K562 (cell line): Measurements from ENCODE around the gene KIF19. TPM values are rescaled to one million over a fixed set of nuclear protein-coding genes. Genes with fewer than 3 reads are reported as not detected.

ENCODE experiments used
- ATAC-seq: fragments of 200-7000 bp; cut with Tn5 transposase; 3 replicates; pipeline ENCODE4 v1.9.1; 2020; ENCODE audit warnings: moderate library complexity
- BruUV-seq: library from RNA; stranded (reverse); fragments of 400-500 nt; replicated peaks from 2 replicates; lab custom pipeline; 2021; lab: Mats Ljungman, UMichigan
- CTCF ChIA-PET: fragments of 300-600 bp; formaldehyde crosslinking; extraction: SDS; loops from one replicate; lab custom pipeline; 2021; ENCODE audit warnings: low intra/inter-chr PET ratio; lab: Yijun Ruan, JAX
- POLR2A ChIA-PET: fragments of 300-600, 350-650 bp; sonication (Branson Sonifier 250); formaldehyde crosslinking; extraction: SDS; loops from one replicate; lab custom pipeline; 2021; ENCODE audit warnings: antibody characterized with exemption, inconsistent platforms; lab: Yijun Ruan, JAX
- DNase-seq, 4 experiments: peaks; one replicate each; pipeline versions ENCODE4 v3.0.0 to v3.0.0-alpha.2; 2011 to 2018; ENCODE audit warnings: low spot score in 3 of 4, mixed read lengths in 3 of 4; ENCODE audit errors: extremely low read depth in 1 of 4
- FAIRE-seq: peaks from 2 replicates; lab custom pipeline; 2011; peaks lifted over from hg19 to GRCh38; lab: Jason Lieb, UNC
- H2AFZ ChIP-seq: 2 replicates; pipeline ENCODE4 v1.6.0; 2011; ENCODE audit warnings: low read depth, low read length, control low read depth, inconsistent platforms
- H3K27ac ChIP-seq: fragments of 200-600 bp; 3 replicates; pipeline ENCODE4 v1.8.0; 2011; ENCODE audit warnings: low read depth, mild to moderate bottlenecking, control low read depth, inconsistent platforms, low read length, moderate library complexity, mixed read lengths; ENCODE audit errors: extremely low read depth
- H3K27me3 ChIP-seq, 2 experiments: fragments of 300-600 bp in 1 of 2; 2 replicates in 1 of 2; 3 replicates in 1 of 2; pipeline versions ENCODE4 v1.6.0 to v1.8.0; 2011; ENCODE audit warnings: inconsistent platforms in 2 of 2, low read length in 2 of 2, mild to moderate bottlenecking in 1 of 2, mixed read lengths in 1 of 2, moderate library complexity in 1 of 2; ENCODE audit not compliant: control insufficient read depth in 2 of 2, insufficient read depth in 2 of 2
- H3K36me3 ChIP-seq: fragments of 300-600 bp; 3 replicates; pipeline ENCODE4 v1.8.0; 2011; ENCODE audit warnings: mild to moderate bottlenecking, low read length, inconsistent platforms; ENCODE audit not compliant: control insufficient read depth, insufficient read depth
- H3K4me1 ChIP-seq, 2 experiments: fragments of 200-600 bp in 1 of 2; replicated peaks in 1 of 2; 2 replicates in 1 of 2; 3 replicates in 1 of 2; pipeline versions ENCODE4 v1.5.1 to v1.8.0; 2011; ENCODE audit warnings: inconsistent platforms in 2 of 2, low read length in 2 of 2, mild to moderate bottlenecking in 1 of 2, mixed read lengths in 1 of 2, moderate library complexity in 1 of 2; ENCODE audit not compliant: control insufficient read depth in 2 of 2, insufficient read depth in 2 of 2
- H3K4me2 ChIP-seq: 2 replicates; pipeline ENCODE4 v1.6.1; 2011; ENCODE audit warnings: low read length, control low read depth, inconsistent platforms, mixed read lengths; ENCODE audit not compliant: insufficient read depth
- H3K4me3 ChIP-seq: fragments of 200-600 bp; sonication (generic), shearing (Covaris generic); 2 replicates; pipeline ENCODE4 v1.5.1; 2016; ENCODE audit warnings: control low read depth, inconsistent platforms
- H3K79me2 ChIP-seq: fragments of 200-600 bp; 3 replicates; pipeline ENCODE4 v1.8.0; 2011; ENCODE audit warnings: low read length, inconsistent platforms; ENCODE audit not compliant: control insufficient read depth, insufficient read depth
- H3K9ac ChIP-seq, 2 experiments: 2 replicates each; pipeline versions ENCODE4 v1.6.0 to v1.6.1; 2011; ENCODE audit warnings: low read depth in 2 of 2, low read length in 2 of 2, control low read depth in 1 of 2, inconsistent platforms in 1 of 2, mild to moderate bottlenecking in 1 of 2, mixed read lengths in 1 of 2; ENCODE audit not compliant: insufficient read depth in 1 of 2
- H3K9me1 ChIP-seq: one replicate; pipeline ENCODE4 v1.6.0; 2011; ENCODE audit warnings: inconsistent platforms, mild to moderate bottlenecking, low read length, moderate library complexity; ENCODE audit not compliant: control insufficient read depth, insufficient read depth
- H3K9me3 ChIP-seq: replicated peaks from 2 replicates; pipeline ENCODE4 v1.5.1; 2011; ENCODE audit warnings: low read depth, low read length, inconsistent platforms; ENCODE audit not compliant: control insufficient read depth, insufficient read depth
- H4K20me1 ChIP-seq: replicated peaks from 2 replicates; pipeline ENCODE4 v1.6.1; 2011; ENCODE audit warnings: low read length, inconsistent platforms, mixed read lengths; ENCODE audit not compliant: control insufficient read depth, insufficient read depth
- BCOR ChIP-seq: fragments of 450-650 bp; IDR thresholded peaks from 2 replicates; pipeline ENCODE4 v1.6.1; 2016
- MGA ChIP-seq: fragments of 450-650 bp; IDR thresholded peaks from 2 replicates; pipeline ENCODE4 v1.6.1; 2016; ENCODE audit warnings: mild to moderate bottlenecking, moderate library complexity
- PML ChIP-seq: IDR thresholded peaks from 2 replicates; pipeline ENCODE4 v1.6.1; 2012; ENCODE audit warnings: low read length, inconsistent platforms
- RCOR1 ChIP-seq, 2 experiments: IDR thresholded peaks; 2 replicates each; pipeline ENCODE4 v1.6.1; 2012; ENCODE audit warnings: low read depth in 2 of 2, low read length in 2 of 2, borderline replicate concordance in 1 of 2, improper control_type of control experiment in 1 of 2
- ZNF121 ChIP-seq: sonication (generic); formaldehyde crosslinking; conservative IDR thresholded peaks from 2 replicates; pipeline ENCODE4 v1.8.0; 2022; ENCODE audit warnings: missing genetic modification reagents
- WGBS: fragments of 100-300 bp; shearing (Covaris generic); methylation state at CpG from one replicate; pipeline ENCODE4 v1.1.6; 2016; ENCODE audit warnings: low coverage, mixed read lengths; ENCODE audit not compliant: insufficient coverage; ENCODE audit errors: missing lambda C conversion rate; 5-methylcytosine and 5-hydroxymethylcytosine counted together
- in situ Hi-C: fragments of 300-500 bp; cut with MboI; formaldehyde crosslinking; loops from 4 replicates; pipeline ENCODE4 v1.15.0; 2018; ENCODE audit warnings: inconsistent platforms, mixed read lengths
- intact Hi-C: fragments of 100-400 bp; cut with micrococcal nuclease; formaldehyde crosslinking; loops from 2 replicates; pipeline ENCODE4 v1.14.2; 2022
- polyA plus RNA-seq, 8 experiments: library from polyadenylated mRNA; depleted of rRNA in 4 of 8; stranded (reverse) in 5 of 8; unstranded in 3 of 8; fragments of >200 nt; fragmentation: Nextera tagmentation in 2 of 8; fragmentation: Illumina TruSeq in 1 of 8; extraction: Ambion mirVana in 2 of 8; extraction: Trizol in 1 of 8; gene quantifications; 2 replicates each; pipeline versions ENCODE4 v1.2.1 to v1.2.3, GENCODE V29; 2011 to 2014; ENCODE audit warnings: inconsistent platforms in 1 of 8, missing spikeins in 1 of 8
- total RNA-seq, 7 experiments: library from RNA; depleted of rRNA in 6 of 7; stranded (reverse); fragments of >200 nt in 6 of 7; fragmentation: Illumina TruSeq in 2 of 7; extraction: Trizol in 2 of 7; gene quantifications; 2 replicates each; pipeline versions ENCODE4 v1.2.1 to v1.2.3, GENCODE V29; 2011 to 2021; ENCODE audit warnings: low replicate concordance in 1 of 7

Gene KIF19
- total and polyA plus RNA-seq, 9 of the 15 experiments (the other 6 are each of a cell fraction or from before 2014, with no cell fraction given): 0.10 TPM; not detected in 8

GRCh38 chr17:74329378-74329777 is 3.4 kb downstream of the KIF19 start:
- intact Hi-C loops: no loop called here
- CTCF ChIA-PET: no interaction called here

GRCh38 chr17:74330446-74330845 is 4.4 kb downstream of the KIF19 start:
- ATAC-seq: no peak
- intact Hi-C loops: no loop called here
- no peak for TF ChIP-seq MGA
- TF ChIP-seq PML: no peak
- TF ChIP-seq ZNF121 (CRISPR knock-in tag): no peak

More at GRCh38 chr17:74329378-74329777, 3.4 kb downstream of the KIF19 start:
- H2AFZ ChIP-seq: no peak overlapping the region
- POLR2A ChIA-PET: interaction anchor here (0.6 kb wide), 1 partner anchor 45 kb away, joined by 3 read pairs; no protein-coding TSS in a partner anchor
- no peaks in the 10 kb centered on the region for H3K9me1 ChIP-seq
- H3K9me3 ChIP-seq: no peaks in the 10 kb centered on the region
- H3K36me3 ChIP-seq: no peaks in the 10 kb centered on the region
- no peak overlapping the region for H3K9ac ChIP-seq
- BruUV-seq: no TSS peak
- FAIRE-seq (no peak), DNase-seq (no peak), ATAC-seq (no peak)
- no peak overlapping the region for H3K4me2 ChIP-seq
- in situ Hi-C loops: no loop called here
- H4K20me1 ChIP-seq: no peaks in the 10 kb centered on the region; the same call in 1 of the 2 replicates
- peaks cover 10 to 19% of the 10 kb centered on the region in 2 experiments; a peak in 4 of 5 replicates for H3K27me3 ChIP-seq
- no peak overlapping the region for H3K27ac ChIP-seq
- H3K79me2 ChIP-seq: no peaks in the 10 kb centered on the region
- peaks cover 12 to 39% of the 10 kb centered on the region in 2 experiments for H3K4me1 ChIP-seq
- no peak for TF ChIP-seq RCOR1 (IDR thresholded peaks at IDR 0.05; ENCODE audit: borderline replicate concordance in 1 of 2, low read depth in 2 of 2, low read length in 2 of 2)
- peak; percentile 39; the same call in 1 of the 2 replicates for TF ChIP-seq BCOR
- no peak overlapping the region for H3K4me3 ChIP-seq
- WGBS: 62% methylated on average over 3 of the region's 3 CpGs

More at GRCh38 chr17:74330446-74330845, 4.4 kb downstream of the KIF19 start:
- POLR2A ChIA-PET: interaction anchor here (0.6 to 0.7 kb wide), 2 partner anchors 29 to 498 kb away, joined by 3 to 4 read pairs; no protein-coding TSS in a partner anchor
- DNase-seq (no peak), FAIRE-seq (no peak)
- no peak overlapping the region; the same call in 2 of the 3 replicates for H3K27ac ChIP-seq
- peaks cover 2 to 9% of the 10 kb centered on the region in 2 experiments; a peak in 4 of 5 replicates for H3K27me3 ChIP-seq
- H3K79me2 ChIP-seq: no peaks in the 10 kb centered on the region
- CTCF ChIA-PET: no interaction called here
- H3K4me2 ChIP-seq: no peak overlapping the region
- no peaks in the 10 kb centered on the region for H3K9me3 ChIP-seq
- in situ Hi-C loops: no loop called here
- H3K9me1 ChIP-seq: no peaks in the 10 kb centered on the region
- H3K4me1 ChIP-seq: peaks cover 12 to 34% of the 10 kb centered on the region in 2 experiments
- peak overlapping the region in 1 of 2 experiments; percentile 61; a peak in 1 of 4 replicates for H3K9ac ChIP-seq
- H3K36me3 ChIP-seq: no peaks in the 10 kb centered on the region
- no peaks in the 10 kb centered on the region; the same call in 1 of the 2 replicates for H4K20me1 ChIP-seq
- WGBS: 39% methylated on average over 8 of the region's 8 CpGs
- no peak overlapping the region for H3K4me3 ChIP-seq
- H2AFZ ChIP-seq: peak overlapping the region; percentile 15; the same call in 1 of the 2 replicates
- no TSS peak for BruUV-seq
